ENCODE data around the gene LRRK2.

Gene LRRK2

GRCh38 chr12:40263616-40264409, 39.0 kb downstream of the LRRK2 start:
- TF ChIP-seq EZH2phosphoT487 (IDR thresholded peaks at IDR 0.05; ENCODE audit: low read depth) (no peak), CTCF (IDR thresholded peaks at IDR 0.05; ENCODE audit: low read depth, low read length) (no peak)
- H3K9ac ChIP-seq (ENCODE audit: low read length), result peak overlapping the region; percentile 44
- H3K27me3 ChIP-seq (ENCODE audit: low read depth, low read length), result no peaks in the 10 kb centered on the region
- H3K36me3 ChIP-seq (replicated peaks; ENCODE audit: low read depth, low read length), result peaks cover 14% of the 10 kb centered on the region
- H3K79me2 ChIP-seq (ENCODE audit: low read length), result no peaks in the 10 kb centered on the region
- peaks cover 36% of the 10 kb centered on the region for H3K4me1 ChIP-seq (ENCODE audit: low read length)
- H2AFZ ChIP-seq (ENCODE audit: low read depth, low read length), result no peak overlapping the region
- peaks cover 7% of the 10 kb centered on the region for H3K9me3 ChIP-seq (ENCODE audit: insufficient read depth, low read length)
- peak overlapping the region; percentile 64 for H3K4me2 ChIP-seq (ENCODE audit: low read length)
- H4K20me1 ChIP-seq (ENCODE audit: insufficient read depth, low read length), result no peaks in the 10 kb centered on the region
- H3K4me3 ChIP-seq (ENCODE audit: low read length), result no peak overlapping the region
- H3K27ac ChIP-seq (ENCODE audit: low read length), result peak overlapping the region; percentile 79

- Histone ChIP-seq H3K4me1 (ENCODE audit: low read length) (no peaks in the 10 kb centered on the region), H3K36me3 (replicated peaks; ENCODE audit: low read depth, low read length) (no peaks in the 10 kb centered on the region), H3K4me2 (ENCODE audit: low read length) (no peak overlapping the region), H3K27ac (ENCODE audit: low read length) (no peak overlapping the region), H3K9me3 (ENCODE audit: insufficient read depth, low read length) (no peaks in the 10 kb centered on the region), H3K9ac (ENCODE audit: low read length) (no peak overlapping the region), H3K27me3 (ENCODE audit: low read depth, low read length) (no peaks in the 10 kb centered on the region), H2AFZ (ENCODE audit: low read depth, low read length) (no peak overlapping the region), H4K20me1 (ENCODE audit: insufficient read depth, low read length) (no peaks in the 10 kb centered on the region), H3K79me2 (ENCODE audit: low read length) (no peaks in the 10 kb centered on the region), H3K4me3 (ENCODE audit: low read length) (no peak overlapping the region)
- TF ChIP-seq EZH2phosphoT487 (IDR thresholded peaks at IDR 0.05; ENCODE audit: low read depth), result no peak
- no peak for TF ChIP-seq CTCF (IDR thresholded peaks at IDR 0.05; ENCODE audit: low read depth, low read length)
These were observed 47.3 kb downstream of the LRRK2 start for GRCh38 chr12:40271981-40272664.

GRCh38 chr12:40281791-40282364, 57.1 kb downstream of the LRRK2 start:
- H3K9me3 ChIP-seq (ENCODE audit: insufficient read depth, low read length), result no peaks in the 10 kb centered on the region
- H4K20me1 ChIP-seq (ENCODE audit: insufficient read depth, low read length), result no peaks in the 10 kb centered on the region
- no peak overlapping the region for H3K9ac ChIP-seq (ENCODE audit: low read length)
- H3K79me2 ChIP-seq (ENCODE audit: low read length), result no peaks in the 10 kb centered on the region
- no peak overlapping the region for H3K4me2 ChIP-seq (ENCODE audit: low read length)
- H3K36me3 ChIP-seq (replicated peaks; ENCODE audit: low read depth, low read length), result peaks cover 6% of the 10 kb centered on the region
- H3K27ac ChIP-seq (ENCODE audit: low read length), result no peak overlapping the region
- no peaks in the 10 kb centered on the region for H3K4me1 ChIP-seq (ENCODE audit: low read length)
- H2AFZ ChIP-seq (ENCODE audit: low read depth, low read length), result no peak overlapping the region
- no peaks in the 10 kb centered on the region for H3K27me3 ChIP-seq (ENCODE audit: low read depth, low read length)
- no peak for TF ChIP-seq CTCF (IDR thresholded peaks at IDR 0.05; ENCODE audit: low read depth, low read length)
- TF ChIP-seq EZH2phosphoT487 (IDR thresholded peaks at IDR 0.05; ENCODE audit: low read depth), result no peak
- H3K4me3 ChIP-seq (ENCODE audit: low read length), result no peak overlapping the region

- no peaks in the 10 kb centered on the region for H3K79me2 ChIP-seq (ENCODE audit: low read length)
- no peak overlapping the region for H3K4me2 ChIP-seq (ENCODE audit: low read length)
- H3K27me3 ChIP-seq (ENCODE audit: low read depth, low read length), result no peaks in the 10 kb centered on the region
- H3K4me1 ChIP-seq (ENCODE audit: low read length), result no peaks in the 10 kb centered on the region
- TF ChIP-seq CTCF (IDR thresholded peaks at IDR 0.05; ENCODE audit: low read depth, low read length), result no peak
- TF ChIP-seq EZH2phosphoT487 (IDR thresholded peaks at IDR 0.05; ENCODE audit: low read depth), result no peak
- H3K27ac ChIP-seq (ENCODE audit: low read length), result no peak overlapping the region
- H3K36me3 ChIP-seq (replicated peaks; ENCODE audit: low read depth, low read length), result peaks cover 5% of the 10 kb centered on the region
- no peaks in the 10 kb centered on the region for H3K9me3 ChIP-seq (ENCODE audit: insufficient read depth, low read length)
- H4K20me1 ChIP-seq (ENCODE audit: insufficient read depth, low read length), result no peaks in the 10 kb centered on the region
- no peak overlapping the region for H3K9ac ChIP-seq (ENCODE audit: low read length)
- no peak overlapping the region for H3K4me3 ChIP-seq (ENCODE audit: low read length)
- H2AFZ ChIP-seq (ENCODE audit: low read depth, low read length), result no peak overlapping the region
These were observed 61.8 kb downstream of the LRRK2 start for GRCh38 chr12:40286583-40286982.
